VCaP (cell line): ENCODE results near the gene FOXA2.

Experiments used
- H3K27ac ChIP-seq: fragments of 450-650 bp; 2 replicates; pipeline ENCODE4 v1.5.1; 2017
- CTCF ChIP-seq: fragments of 450-650 bp; conservative IDR thresholded peaks from 2 replicates; pipeline ENCODE4 v1.5.1; 2017; ENCODE audit warnings: mild to moderate bottlenecking, moderate library complexity

Gene FOXA2

GRCh38 chr20:22542427-22542826, 41.9 kb downstream of the FOXA2 start:
- H3K27ac ChIP-seq, result no peak overlapping the region
- no peak for TF ChIP-seq CTCF

GRCh38 chr20:22540832-22541231, 43.5 kb downstream of the FOXA2 start:
- TF ChIP-seq CTCF, result no peak
- H3K27ac ChIP-seq, result no peak overlapping the region

GRCh38 chr20:22536956-22537756, 47.2 kb downstream of the FOXA2 start:
- no peak for TF ChIP-seq CTCF
- H3K27ac ChIP-seq, result no peak overlapping the region

GRCh38 chr20:22536141-22536828, 48.1 kb downstream of the FOXA2 start:
- TF ChIP-seq CTCF, result no peak
- no peak overlapping the region for H3K27ac ChIP-seq

GRCh38 chr20:22535483-22535882, 48.9 kb downstream of the FOXA2 start:
- H3K27ac ChIP-seq, result no peak overlapping the region
- TF ChIP-seq CTCF, result no peak

- no peak overlapping the region for H3K27ac ChIP-seq
- no peak for TF ChIP-seq CTCF
Measured at GRCh38 chr20:22533823-22534751, 50.3 kb downstream of the FOXA2 start.

- TF ChIP-seq CTCF, result no peak
Measured at GRCh38 chr20:22532598-22532997, 51.8 kb downstream of the FOXA2 start.

More at GRCh38 chr20:22532598-22532997, 51.8 kb downstream of the FOXA2 start:
- no peak overlapping the region for H3K27ac ChIP-seq
